ENCODE measurements around the gene SEM1.
A peak's percentile ranks its signal among the peaks of the same experiment; 100 is the strongest.
"Not testable (repeated sequence)": the region's sequence is repeated elsewhere in the genome, so short reads cannot be mapped to it uniquely, and the experiment has no call there.

Gene SEM1

DNA sequence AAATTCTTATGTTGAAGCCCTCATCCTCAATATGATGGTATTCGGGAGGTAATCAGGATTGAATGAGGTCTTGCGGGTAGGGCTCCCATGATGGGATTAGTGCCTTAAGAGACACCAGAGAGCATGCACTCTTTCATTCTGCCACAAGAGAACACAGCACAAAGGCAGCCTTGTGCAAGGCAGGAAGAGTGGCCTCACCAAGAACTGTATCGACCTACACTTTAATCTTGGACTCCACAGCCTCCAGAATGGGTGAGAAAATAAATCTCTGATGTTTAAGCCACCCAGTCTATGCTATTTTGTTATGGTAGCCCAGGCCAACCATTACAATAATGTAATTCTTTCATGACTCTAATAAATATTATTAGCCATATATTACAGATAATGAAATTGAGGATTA lies 8.4 kb downstream of the SEM1 start:
- no peak for DNase-seq (ENCODE audit: low spot score)

DNA sequence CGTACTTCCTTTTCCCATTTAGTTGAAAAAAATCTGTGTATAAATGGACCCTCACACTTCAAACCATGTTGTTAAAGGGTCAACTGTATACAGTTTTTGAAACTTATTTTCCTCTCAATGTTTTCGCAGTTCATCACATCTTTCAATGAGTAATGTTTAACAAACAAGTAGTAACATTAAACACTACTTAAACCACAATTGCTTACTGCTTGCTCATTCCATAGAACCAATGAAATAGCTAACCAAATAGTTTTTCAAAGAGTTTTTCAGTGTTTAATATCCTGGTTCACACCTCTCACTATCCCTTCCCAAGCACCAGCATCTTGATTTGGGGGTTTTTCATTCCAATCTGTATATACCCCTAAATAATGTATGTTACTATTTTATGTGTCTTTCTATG lies 9.1 kb downstream of the SEM1 start:
- peak; percentile 37 for DNase-seq (ENCODE audit: low spot score)

DNA sequence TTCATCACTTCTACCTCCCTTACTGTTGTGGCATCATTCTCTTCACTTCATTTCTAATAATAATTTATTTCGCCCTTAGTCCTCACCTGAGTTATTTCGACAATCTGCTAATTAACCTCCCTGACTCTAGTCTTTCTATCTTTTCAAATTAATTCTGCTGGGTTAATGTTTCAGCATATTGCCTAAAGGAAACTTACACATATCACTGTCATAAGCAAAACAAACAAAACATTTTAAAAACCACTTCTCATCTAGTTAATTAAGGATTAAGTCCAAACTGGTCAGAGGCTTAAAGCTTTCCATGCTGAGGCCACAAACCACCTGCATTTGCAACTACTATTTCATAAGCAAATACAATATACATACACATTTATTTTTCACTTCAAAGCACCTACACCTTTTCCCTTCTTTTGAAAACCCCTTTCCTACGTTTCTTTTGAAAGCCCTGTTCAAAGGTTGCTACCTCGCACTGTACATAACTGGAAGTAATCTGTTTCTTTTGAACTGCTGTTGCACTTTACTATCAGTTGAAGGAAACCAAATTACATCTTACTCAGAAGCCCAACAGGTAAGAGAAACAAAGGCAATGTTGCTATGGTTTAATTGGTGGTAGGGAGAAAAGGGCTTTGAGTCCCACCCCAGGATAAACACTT lies 10.3 kb downstream of the SEM1 start:
- no peak for DNase-seq (ENCODE audit: low spot score)

DNA sequence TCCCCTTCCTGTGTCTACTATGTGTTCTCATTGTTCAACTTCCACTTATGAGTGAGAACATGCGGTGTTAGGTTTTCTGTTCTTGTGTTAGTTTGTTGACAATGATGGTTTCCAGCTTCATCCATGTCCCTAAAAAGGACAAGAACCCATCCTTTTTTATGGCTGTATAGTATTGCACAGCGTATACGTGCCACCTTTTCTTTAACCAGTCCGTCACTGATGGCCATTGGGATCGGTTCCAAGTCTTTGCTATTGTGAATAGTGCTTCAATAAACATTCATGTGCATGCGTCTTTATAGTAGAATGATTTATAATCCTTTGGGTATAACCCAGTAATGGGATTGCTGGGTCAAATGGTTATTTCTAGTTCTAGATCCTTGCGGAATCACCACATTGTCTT lies 11.2 kb downstream of the SEM1 start:
- not testable (repeated sequence) for DNase-seq (ENCODE audit: low spot score)

DNA sequence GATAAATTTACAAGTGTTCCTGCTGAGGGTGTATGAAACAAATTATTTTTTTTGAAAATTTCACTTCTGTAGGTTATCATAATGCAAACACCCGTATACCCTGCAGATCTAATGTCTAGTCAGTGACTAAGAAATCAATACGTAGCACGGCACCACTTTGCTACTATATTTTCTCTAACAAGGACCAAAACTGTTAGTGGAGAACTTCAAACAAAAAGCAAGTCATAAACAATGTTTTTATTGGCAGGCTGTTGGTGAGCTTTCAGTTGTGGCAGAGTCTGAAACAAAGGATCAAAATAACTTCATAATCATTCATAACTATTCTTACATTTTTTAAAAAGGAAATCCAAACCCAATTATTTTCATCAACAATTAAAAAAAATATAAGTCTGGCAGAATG lies 11.8 kb downstream of the SEM1 start:
- DNase-seq (ENCODE audit: low spot score), result no peak

DNA sequence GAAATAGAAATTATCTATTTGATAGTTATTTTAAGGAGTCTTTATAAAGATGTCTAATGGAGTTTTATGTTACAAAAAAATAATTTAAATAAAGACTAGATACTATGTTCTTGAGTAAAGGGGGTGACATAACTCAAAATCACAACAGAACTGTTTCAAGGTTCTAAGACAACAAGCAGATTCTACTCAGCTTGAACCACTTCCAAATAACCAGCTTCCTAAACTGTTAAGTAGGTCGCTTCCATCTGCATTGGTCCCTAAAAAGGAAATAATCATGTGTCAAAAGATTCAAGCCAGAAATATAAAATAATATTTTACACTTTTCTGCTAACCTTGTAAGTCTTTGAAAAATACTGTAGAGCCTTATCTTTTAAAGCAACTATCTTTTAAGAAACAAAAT lies 14.1 kb downstream of the SEM1 start:
- no peak for DNase-seq (ENCODE audit: low spot score)

DNA sequence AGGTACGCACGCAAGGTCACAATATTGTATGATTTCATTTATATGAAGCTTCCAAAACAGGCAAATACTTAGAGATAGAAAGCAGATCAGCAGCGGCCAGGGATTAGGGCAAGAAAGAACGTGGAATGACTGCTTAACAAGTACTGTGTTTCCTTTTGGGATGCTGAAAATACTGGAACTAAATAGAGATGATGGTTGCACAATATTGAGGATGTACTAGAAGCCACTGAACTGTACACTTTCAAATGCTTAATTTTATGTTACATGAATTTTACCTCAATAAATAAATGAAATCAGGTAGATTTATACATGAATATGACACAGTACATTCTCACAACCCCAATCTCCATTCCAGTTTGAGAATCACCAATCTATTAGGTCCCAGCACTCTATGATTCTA lies 15.6 kb downstream of the SEM1 start:
- DNase-seq (ENCODE audit: low spot score), result no peak

DNA sequence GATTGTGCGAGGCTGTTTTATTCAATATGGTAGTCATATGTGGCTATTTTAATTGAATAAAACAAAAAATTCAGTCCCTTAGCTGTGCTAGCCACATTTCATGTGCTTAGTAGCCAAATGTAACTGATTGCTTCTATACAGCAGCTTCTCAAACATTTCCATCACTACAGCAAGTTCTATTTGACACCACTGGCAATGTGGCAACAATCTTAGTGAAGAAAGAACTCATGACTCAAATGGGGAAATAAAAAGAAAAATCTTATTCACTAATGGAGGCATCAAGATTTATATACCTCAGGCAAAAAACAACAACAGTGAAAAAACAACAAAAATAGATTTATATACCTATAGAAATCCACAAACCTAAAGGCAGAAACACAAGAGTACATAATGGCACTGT lies 17.9 kb downstream of the SEM1 start:
- no peak for DNase-seq (ENCODE audit: low spot score)

DNA sequence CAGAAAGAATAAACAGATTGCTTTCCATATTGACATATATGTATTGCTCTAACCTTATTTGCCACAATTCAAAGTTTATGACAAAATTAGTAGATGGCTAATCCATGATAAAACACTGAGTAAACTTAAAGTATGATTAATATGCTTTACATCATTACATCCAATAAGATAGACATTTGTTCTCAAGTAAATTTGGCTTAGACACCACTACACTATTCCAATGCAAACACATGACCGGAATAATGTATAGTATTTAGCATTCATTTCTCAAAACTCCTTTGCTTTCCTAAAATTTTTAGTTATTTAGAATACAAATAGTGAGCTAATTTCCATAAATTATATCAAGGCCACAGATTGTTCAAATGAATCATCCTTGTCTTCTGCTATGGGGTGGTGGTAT lies 20.2 kb downstream of the SEM1 start:
- DNase-seq (ENCODE audit: low spot score), result no peak

DNA sequence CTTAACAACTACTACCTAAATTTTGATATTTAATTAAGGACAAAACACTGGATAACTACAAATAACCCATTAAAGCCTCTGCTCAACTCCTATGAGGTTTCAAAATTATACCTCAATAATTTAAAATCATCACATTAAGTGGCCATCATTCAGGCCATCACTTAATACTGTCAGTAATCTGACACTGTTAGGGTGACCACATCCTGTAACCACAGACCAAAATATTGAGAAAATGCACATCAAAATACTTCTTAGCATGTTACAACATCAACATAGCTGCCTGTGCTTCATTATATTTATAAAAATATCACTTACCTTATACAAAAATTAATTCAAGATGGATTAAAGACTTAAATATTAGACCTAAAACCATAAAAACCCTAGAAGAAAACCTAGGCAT lies 23.3 kb downstream of the SEM1 start:
- DNase-seq (ENCODE audit: low spot score), result no peak

DNA sequence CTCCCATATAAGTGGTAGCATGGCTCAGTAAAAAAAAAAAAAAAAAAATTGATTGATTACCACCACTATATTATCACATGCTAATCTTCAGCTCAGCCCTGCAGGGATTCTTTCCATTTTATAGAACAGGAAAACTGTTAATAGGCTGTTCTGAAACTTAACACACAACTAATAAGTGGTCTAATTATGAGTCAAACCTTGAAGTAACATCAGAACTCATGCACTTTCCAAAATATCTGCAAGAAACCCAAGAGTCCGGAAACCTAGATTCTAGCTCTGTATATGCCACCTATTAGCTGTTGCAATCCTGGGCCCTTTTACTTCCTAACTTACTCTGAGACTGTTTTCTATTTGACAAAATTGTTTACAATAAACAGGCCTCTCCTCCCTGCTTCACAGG lies 23.9 kb downstream of the SEM1 start:
- DNase-seq (ENCODE audit: low spot score), result no peak

DNA sequence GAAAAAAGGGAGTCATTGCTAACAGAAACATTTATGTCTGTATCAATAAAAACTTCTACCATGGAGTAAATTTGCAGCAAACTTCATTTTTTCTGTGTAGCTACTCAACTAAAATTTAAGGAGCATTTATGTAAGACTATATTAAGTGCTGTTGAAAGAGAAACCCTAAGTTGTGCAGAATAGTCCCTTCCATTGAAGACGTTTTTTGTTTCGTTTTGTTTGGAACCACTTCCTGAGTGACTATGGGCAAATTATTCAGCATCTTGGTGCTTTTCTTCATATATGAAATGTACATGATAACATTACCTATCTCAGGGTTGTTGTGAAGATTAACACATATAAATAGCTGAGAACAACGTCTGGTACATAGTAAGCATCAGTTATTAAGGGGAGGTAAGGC lies 24.3 kb downstream of the SEM1 start:
- DNase-seq (ENCODE audit: low spot score), result no peak

DNA sequence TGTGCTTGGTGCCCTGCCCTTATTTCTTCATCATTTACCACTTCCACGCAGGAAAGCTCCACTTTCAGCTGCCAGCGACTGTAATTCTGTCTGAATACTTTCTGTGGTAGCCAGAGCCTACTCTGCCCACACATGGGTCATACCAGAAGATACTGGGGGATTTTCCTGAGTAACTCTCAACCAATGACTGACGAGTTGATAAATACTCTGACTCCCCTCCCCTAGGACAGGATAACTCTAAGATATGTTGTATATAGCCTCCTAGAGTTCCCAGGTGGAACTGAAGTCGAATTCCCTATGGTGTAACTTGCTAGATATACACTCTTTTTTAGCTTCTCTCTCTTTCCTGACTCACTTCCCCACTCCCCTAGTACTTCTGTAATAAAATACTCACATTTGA lies 29.8 kb downstream of the SEM1 start:
- DNase-seq (ENCODE audit: low spot score), result no peak

DNA sequence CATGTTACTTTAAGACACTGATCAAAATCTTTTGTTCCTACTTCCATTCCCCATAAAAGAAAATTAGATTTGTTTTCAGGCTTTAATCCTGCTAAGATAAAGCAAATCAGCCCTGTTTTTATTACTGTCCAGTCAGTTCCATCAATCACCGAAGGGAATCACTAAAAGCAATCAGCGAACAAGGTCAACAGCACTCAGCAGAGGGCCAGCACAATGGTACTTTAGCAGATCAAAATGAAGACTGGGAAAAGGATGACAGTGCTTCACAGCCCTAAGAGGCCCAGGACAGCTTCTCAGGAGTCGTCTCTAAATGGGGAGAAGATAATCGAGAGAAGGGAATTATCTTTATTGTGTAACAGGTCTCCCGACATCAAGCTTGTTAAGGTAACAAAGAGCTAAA lies 32.7 kb downstream of the SEM1 start:
- DNase-seq (ENCODE audit: low spot score), result no peak

DNA sequence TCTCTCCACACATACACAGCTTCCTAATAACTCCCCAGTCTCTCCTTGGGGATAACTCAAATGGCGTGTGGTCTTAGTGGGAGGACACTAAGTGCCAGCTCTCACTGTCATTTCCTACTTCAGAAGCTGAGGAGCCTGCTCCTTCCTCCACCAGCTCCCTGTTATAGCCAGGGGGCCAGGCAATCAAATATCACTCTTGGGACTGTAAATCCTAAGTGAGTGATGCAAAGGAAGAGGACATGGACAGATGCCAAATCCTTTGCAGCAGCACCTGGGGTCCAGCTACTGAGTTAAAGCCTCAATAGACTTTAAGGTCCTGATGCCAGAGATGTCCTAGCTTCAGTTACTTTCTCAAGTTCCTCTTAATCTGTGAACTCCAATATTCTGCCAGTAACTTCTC lies 34.1 kb downstream of the SEM1 start:
- no peak for DNase-seq (ENCODE audit: low spot score)

DNA sequence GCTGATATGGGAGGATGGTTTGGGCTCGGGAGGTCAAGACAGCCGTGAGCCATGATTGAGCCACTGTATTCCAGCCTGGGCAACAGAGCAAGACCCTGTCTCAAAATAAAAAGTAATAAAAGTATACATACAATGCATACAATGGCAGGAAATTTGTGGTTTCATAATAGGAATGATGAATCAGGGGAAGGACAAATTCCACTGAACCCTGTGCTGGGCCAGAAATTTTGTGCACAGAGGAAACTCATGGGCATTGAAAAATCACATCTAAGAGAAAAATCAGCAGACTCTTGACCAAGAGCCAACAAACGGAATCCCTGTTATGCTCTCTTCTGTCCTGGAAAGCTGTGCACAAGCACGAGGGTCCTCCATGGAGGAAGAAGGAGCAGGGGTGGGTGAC lies 35.1 kb downstream of the SEM1 start:
- DNase-seq (ENCODE audit: low spot score), result no peak

DNA sequence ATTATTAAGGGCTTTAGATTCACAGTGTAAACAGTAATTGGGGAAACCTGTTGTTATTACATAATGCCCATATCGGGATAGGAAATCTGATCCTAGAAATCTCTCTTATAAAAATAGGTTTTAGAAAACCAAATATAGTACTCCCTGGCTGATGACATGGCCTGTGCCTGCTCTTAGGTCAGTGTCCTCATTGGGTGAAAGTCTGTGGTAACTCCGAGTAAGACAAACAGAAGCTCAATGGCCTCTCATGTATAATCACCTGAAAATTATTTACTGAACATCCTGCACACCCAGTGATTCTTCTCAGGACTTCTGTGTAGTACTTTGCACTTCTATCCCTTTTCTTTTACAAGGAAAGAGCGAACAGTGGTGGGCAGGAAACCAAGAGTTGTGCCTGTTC lies 37.8 kb downstream of the SEM1 start:
- no peak for DNase-seq (ENCODE audit: low spot score)

DNA sequence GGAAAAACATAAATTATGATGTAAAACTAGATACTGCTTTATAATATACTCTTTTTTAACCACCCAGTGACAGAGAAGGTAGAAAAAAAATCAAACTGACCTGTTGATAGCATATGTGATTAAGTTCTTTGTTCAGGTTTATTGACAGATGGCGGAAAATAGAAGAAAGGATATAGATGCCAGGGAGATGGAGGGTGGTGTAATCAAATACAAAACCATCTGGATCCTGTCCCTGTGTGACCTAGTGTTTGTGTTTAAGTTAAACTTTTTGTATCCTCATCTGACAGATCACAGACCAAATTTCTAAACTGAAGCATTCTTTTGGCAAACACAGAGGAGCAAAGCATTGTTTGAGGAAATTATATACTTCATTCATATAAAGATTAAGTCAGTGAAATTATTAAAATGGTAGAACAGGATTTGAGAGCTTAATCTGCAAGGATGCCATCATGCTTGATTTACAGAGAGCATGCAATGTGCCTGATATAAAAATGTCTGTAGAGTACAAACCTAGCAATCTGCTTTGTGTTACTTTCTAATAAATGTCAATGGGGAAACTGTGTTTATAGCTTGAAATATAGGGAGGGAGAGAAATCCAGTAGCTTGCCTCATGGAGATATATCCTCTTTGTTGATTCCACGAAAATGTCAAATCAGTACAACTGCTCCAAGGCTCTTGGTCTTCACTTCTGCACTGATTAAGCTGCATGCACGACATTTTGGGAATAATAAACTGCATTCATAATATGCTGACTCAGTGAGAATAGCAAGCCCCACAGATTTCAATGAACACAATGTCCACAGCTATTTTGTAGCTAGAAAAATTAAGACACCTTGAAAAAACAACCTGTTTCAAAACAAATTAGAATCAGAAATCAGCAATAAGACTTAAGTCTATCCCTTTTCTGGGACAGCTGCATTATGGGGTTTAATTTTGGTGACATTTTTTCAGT lies 39.0 kb downstream of the SEM1 start:
- DNase-seq (ENCODE audit: low spot score), result no peak

DNA sequence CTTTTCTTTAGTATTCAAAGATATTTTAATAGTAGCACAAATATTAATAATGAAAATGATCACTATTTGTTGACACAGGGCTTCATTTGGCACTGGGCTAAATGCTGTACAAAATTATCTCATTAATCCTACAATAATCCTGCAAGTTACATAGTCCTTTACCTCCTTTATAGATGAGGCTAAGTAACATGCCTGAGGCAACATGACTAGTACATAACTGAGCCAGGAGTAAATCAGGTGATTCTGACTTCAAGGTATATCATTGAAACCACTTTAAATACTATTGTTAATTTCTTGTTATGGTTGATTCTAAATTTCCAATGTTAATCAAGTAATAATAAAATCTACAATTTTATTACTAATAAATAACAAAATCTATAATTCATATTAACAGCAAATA lies 39.8 kb downstream of the SEM1 start:
- no peak for DNase-seq (ENCODE audit: low spot score)

DNA sequence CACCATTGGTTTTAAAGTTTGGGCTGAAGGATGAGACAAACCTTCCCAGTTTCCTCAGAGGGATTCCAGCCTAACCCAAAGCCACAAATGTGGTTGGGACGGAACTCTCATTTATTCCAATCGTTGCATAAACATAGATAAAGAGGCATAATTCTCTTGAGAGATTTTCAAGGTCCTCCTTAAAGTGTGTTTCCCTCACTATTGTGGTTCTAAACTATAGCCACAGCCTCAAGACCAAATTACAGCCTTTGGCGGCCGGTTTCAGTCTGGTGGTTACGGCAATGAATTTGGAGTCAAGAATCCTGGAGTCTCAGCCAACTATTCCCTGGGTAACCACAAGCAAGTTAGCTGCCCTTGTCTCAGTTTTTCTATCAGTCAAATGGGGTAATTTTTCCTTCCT lies 42.6 kb downstream of the SEM1 start:
- peak; percentile 20 for DNase-seq (ENCODE audit: low spot score)

DNA sequence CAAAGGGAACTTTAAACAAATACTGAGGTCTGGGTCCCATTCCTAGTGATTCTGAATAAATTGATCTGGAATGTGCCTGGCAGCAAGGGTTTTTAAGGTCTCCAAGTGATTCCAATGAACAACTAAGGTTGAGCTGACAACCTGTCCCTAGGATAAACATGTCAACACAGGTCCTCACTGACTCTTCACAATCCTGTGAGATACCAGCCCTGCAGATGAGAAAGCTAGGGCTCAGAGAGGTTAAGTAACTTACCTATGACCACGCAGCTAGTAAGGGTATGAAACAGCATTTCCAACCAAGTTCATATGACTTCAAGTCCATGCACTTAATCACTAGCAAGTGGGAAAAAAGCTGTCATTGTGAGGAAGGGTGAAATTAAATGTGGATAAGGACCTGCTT lies 44.0 kb downstream of the SEM1 start:
- no peak for DNase-seq (ENCODE audit: low spot score)

DNA sequence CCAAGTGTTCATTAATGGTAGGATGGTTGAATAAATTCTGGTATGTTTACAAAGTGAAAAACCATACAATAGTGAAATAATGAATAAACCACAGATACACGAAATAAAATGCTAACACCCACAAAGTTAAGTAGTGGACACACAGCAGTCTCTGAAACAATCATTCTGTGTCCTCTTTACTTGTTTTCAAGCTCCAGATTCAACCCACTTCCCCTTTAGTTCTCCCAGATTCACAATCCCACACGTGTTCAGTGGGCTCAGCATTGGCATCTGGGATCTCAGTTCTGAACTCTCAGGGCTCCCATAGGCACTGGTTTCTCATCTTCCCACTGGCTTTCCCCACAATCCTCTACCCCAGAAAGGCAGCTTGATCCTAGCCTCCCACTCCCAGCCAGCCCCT lies 44.9 kb downstream of the SEM1 start:
- no peak for DNase-seq (ENCODE audit: low spot score)

DNA sequence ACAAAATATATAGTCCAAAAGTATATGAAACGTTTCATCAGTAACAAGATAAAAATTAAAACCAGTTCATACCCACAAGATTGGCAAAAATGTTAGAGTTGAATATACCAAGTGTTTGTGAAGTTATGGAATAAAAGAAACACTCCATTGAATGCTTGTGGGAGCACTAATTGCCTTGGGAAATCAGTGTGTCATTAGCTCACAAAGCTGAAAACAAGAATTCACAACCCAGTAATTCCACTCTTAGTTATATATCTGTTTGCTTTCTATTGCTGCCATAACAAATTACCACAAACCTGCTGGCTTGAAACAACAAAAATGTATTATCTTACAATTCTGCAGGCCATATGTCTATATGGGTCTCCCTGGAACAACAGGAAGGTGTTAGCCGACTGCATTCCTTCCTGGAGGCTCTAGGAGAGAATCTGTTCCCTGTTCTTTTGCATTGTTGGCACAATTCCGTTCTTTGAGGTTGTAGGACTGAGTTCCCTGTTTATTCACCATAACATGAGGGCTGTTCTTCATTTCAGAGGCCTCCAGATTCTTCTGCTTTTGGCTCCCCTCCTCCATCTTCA lies 45.7 kb downstream of the SEM1 start:
- DNase-seq (ENCODE audit: low spot score), result no peak
